GM23338 (cell line): Measurements from ENCODE around the gene ZMYND11. TPM values are rescaled to one million over a fixed set of nuclear protein-coding genes. Genes with fewer than 3 reads are reported as not detected.

ENCODE experiments used
- ATAC-seq: fragments of 200-7000 bp; cut with Tn5 transposase; 3 replicates; pipeline ENCODE4 v1.9.1; 2020
- DNase-seq: peaks from one replicate; pipeline ENCODE4 v3.0.0-alpha.2; 2015; ENCODE audit warnings: low spot score
- H2AFZ ChIP-seq: fragments of 200-600 bp; sonication (generic); 2 replicates; pipeline ENCODE4 v1.8.0; 2016; ENCODE audit warnings: antibody characterized with exemption, mild to moderate bottlenecking, moderate library complexity
- H3F3A ChIP-seq: fragments of 200-600 bp; sonication (generic); replicated peaks from 2 replicates; pipeline ENCODE4 v1.8.0; 2017; ENCODE audit warnings: antibody characterized with exemption, mixed run types, low read depth
- H3K27ac ChIP-seq: fragments of 200-600 bp; sonication (generic); 2 replicates; pipeline ENCODE4 v1.6.1; 2016; ENCODE audit warnings: low read depth
- H3K27me3 ChIP-seq: fragments of 200-600 bp; sonication (generic); 2 replicates; pipeline ENCODE4 v1.8.0; 2016; ENCODE audit warnings: mild to moderate bottlenecking, mixed run types, moderate library complexity; ENCODE audit not compliant: insufficient read depth
- H3K36me3 ChIP-seq: fragments of 200-600 bp; sonication (generic); 2 replicates; pipeline ENCODE4 v1.8.0; 2016; ENCODE audit warnings: mild to moderate bottlenecking; ENCODE audit not compliant: insufficient read depth
- H3K4me1 ChIP-seq: fragments of 200-600 bp; sonication (generic); 2 replicates; pipeline ENCODE4 v1.8.0; 2016; ENCODE audit warnings: mild to moderate bottlenecking, moderate library complexity; ENCODE audit not compliant: insufficient read depth
- H3K4me2 ChIP-seq: fragments of 200-600 bp; sonication (generic); 2 replicates; pipeline ENCODE4 v1.7.1; 2017; ENCODE audit warnings: mixed run types
- H3K4me3 ChIP-seq: fragments of 200-600 bp; sonication (generic); 2 replicates; pipeline ENCODE4 v1.6.1; 2016; ENCODE audit warnings: mixed run types
- H3K79me2 ChIP-seq: fragments of 200-600 bp; sonication (generic); replicated peaks from 2 replicates; pipeline ENCODE4 v1.8.0; 2017; ENCODE audit warnings: mild to moderate bottlenecking; ENCODE audit not compliant: insufficient read depth
- H3K9me2 ChIP-seq: fragments of 200-600 bp; sonication (generic); 2 replicates; pipeline ENCODE4 v1.8.0; 2017; ENCODE audit not compliant: insufficient read depth
- H4K20me1 ChIP-seq: fragments of 200-600 bp; sonication (generic); replicated peaks from 2 replicates; pipeline ENCODE4 v1.8.0; 2017; ENCODE audit warnings: mild to moderate bottlenecking; ENCODE audit not compliant: insufficient read depth
- H3K27ac Mint-ChIP-seq: 2 replicates; pipeline ENCODE4 v1.8.0; 2020; ENCODE audit warnings: inconsistent platforms, mild to moderate bottlenecking, moderate library complexity, mixed read lengths
- H3K27me3 Mint-ChIP-seq: 3 replicates; pipeline ENCODE4 v1.8.0; 2022; ENCODE audit warnings: low read depth, mild to moderate bottlenecking, moderate library complexity, mixed read lengths, inconsistent platforms; ENCODE audit not compliant: insufficient read depth, poor library complexity
- H3K36me3 Mint-ChIP-seq: 3 replicates; pipeline ENCODE4 v1.8.0; 2021; ENCODE audit warnings: low read depth, mild to moderate bottlenecking, inconsistent platforms, moderate library complexity, mixed read lengths
- H3K4me1 Mint-ChIP-seq: 3 replicates; pipeline ENCODE4 v1.8.0; 2020; ENCODE audit warnings: mild to moderate bottlenecking, inconsistent platforms, mixed read lengths
- H3K4me3 Mint-ChIP-seq: 3 replicates; pipeline ENCODE4 v1.8.0; 2021; ENCODE audit warnings: moderate library complexity, mild to moderate bottlenecking, inconsistent platforms, mixed read lengths
- H3K9me3 Mint-ChIP-seq: 3 replicates; pipeline ENCODE4 v1.8.0; 2020; ENCODE audit warnings: moderate library complexity, mild to moderate bottlenecking, inconsistent platforms, mixed read lengths
- CREB1 ChIP-seq: fragments of 250-450 bp; sonication (Bioruptor Pico); IDR thresholded peaks from 2 replicates; pipeline ENCODE4 v1.5.0; 2020; ENCODE audit warnings: low read depth, mild to moderate bottlenecking, moderate library complexity
- CTCF ChIP-seq, 2 experiments: fragments of 200-600 bp in 1 of 2; sonication (generic) in 1 of 2; conservative IDR thresholded peaks; 2 replicates each; pipeline versions ENCODE4 v1.5.1 to v1.6.1; 2016 to 2017; ENCODE audit warnings: antibody characterized with exemption in 2 of 2, low read depth in 2 of 2, mild to moderate bottlenecking in 2 of 2, moderate library complexity in 1 of 2
- ETS1 ChIP-seq: IDR thresholded peaks from 2 replicates; pipeline ENCODE4 v1.6.1; 2016; ENCODE audit warnings: antibody characterized with exemption
- EZH2 ChIP-seq: fragments of 200-600 bp; sonication (generic); IDR thresholded peaks from one replicate; pipeline ENCODE4 v1.8.0; 2017; ENCODE audit warnings: antibody characterized with exemption, mild to moderate bottlenecking, low read depth; ENCODE audit not compliant: unreplicated experiment
- EZH2phosphoT487 ChIP-seq: fragments of 200-600 bp; sonication (generic); IDR thresholded peaks from one replicate; pipeline ENCODE4 v1.8.1; 2018; ENCODE audit warnings: antibody characterized with exemption; ENCODE audit not compliant: unreplicated experiment
- JUNB ChIP-seq: IDR thresholded peaks from one replicate; pipeline ENCODE4 v1.6.1; 2016; ENCODE audit warnings: antibody characterized with exemption; ENCODE audit not compliant: unreplicated experiment
- NANOG ChIP-seq: IDR thresholded peaks from 2 replicates; pipeline ENCODE4 v1.6.1; 2016; ENCODE audit warnings: antibody characterized with exemption, borderline replicate concordance
- ZNF114 ChIP-seq: fragments of 250-450 bp; sonication (Bioruptor Pico); IDR thresholded peaks from 2 replicates; pipeline ENCODE4 v1.5.0; 2020; ENCODE audit warnings: mild to moderate bottlenecking, moderate library complexity
- ZNF331 ChIP-seq: fragments of 250-450 bp; sonication (Bioruptor Pico); IDR thresholded peaks from 2 replicates; pipeline ENCODE4 v1.5.0; 2020; ENCODE audit warnings: low read depth, mild to moderate bottlenecking, moderate library complexity
- polyA plus RNA-seq: library from polyadenylated mRNA; unstranded; fragments of >200 nt; fragmentation: Nextera tagmentation; extraction: Ambion mirVana; gene quantifications from 2 replicates; pipeline ENCODE4 v1.2.1, GENCODE V29; 2016
- total RNA-seq: library from RNA; depleted of rRNA; stranded (reverse); fragments of >200 nt; shearing (Covaris generic); gene quantifications from 2 replicates; pipeline ENCODE4 v1.2.3, GENCODE V29; 2014
- TF ChIP-seq, protein P1 (sequence below): IDR thresholded peaks from one replicate; pipeline ENCODE4 v1.6.1; 2018; ENCODE audit warnings: antibody characterized with exemption; ENCODE audit not compliant: unreplicated experiment

The ZMYND11 gene
- total and polyA plus RNA-seq, 2 experiments from 2014 or later = 8.9 to 16.9 TPM

GRCh38 chr10:279232-279631 is 144.0 kb downstream of the ZMYND11 start:
- ATAC-seq (no peak), DNase-seq (no peak)
- Histone ChIP-seq H3K36me3 (no peaks in the 10 kb centered on the region), H3K4me1 (no peaks in the 10 kb centered on the region), H3K4me3 (no peak overlapping the region), H4K20me1 (no peaks in the 10 kb centered on the region), H2AFZ (no peak overlapping the region), H3K4me2 (no peak overlapping the region), H3K27me3 (no peaks in the 10 kb centered on the region), H3F3A (no peaks in the 10 kb centered on the region), H3K9me2 (no peaks in the 10 kb centered on the region), H3K27ac (no peak overlapping the region), H3K79me2 (no peaks in the 10 kb centered on the region)
- Mint-ChIP-seq H3K4me1 (peaks cover 10% of the 10 kb centered on the region), H3K9me3 (no peaks in the 10 kb centered on the region), H3K27ac (no peak overlapping the region), H3K27me3 (peaks cover 5% of the 10 kb centered on the region), H3K4me3 (no peak overlapping the region), H3K36me3 (peaks cover 3% of the 10 kb centered on the region)
- TF ChIP-seq CTCF (conservative IDR thresholded peaks at IDR 0.05; ENCODE audit: low read depth in 2 of 2) (no peak), EZH2phosphoT487 (no peak), ETS1 (no peak), NANOG (no peak), CREB1 (CRISPR knock-in tag) (no peak), EZH2 (no peak), ZNF331 (CRISPR knock-in tag) (no peak), ZNF114 (CRISPR knock-in tag) (no peak), JUNB (no peak)
- TF ChIP-seq, protein P1, sequence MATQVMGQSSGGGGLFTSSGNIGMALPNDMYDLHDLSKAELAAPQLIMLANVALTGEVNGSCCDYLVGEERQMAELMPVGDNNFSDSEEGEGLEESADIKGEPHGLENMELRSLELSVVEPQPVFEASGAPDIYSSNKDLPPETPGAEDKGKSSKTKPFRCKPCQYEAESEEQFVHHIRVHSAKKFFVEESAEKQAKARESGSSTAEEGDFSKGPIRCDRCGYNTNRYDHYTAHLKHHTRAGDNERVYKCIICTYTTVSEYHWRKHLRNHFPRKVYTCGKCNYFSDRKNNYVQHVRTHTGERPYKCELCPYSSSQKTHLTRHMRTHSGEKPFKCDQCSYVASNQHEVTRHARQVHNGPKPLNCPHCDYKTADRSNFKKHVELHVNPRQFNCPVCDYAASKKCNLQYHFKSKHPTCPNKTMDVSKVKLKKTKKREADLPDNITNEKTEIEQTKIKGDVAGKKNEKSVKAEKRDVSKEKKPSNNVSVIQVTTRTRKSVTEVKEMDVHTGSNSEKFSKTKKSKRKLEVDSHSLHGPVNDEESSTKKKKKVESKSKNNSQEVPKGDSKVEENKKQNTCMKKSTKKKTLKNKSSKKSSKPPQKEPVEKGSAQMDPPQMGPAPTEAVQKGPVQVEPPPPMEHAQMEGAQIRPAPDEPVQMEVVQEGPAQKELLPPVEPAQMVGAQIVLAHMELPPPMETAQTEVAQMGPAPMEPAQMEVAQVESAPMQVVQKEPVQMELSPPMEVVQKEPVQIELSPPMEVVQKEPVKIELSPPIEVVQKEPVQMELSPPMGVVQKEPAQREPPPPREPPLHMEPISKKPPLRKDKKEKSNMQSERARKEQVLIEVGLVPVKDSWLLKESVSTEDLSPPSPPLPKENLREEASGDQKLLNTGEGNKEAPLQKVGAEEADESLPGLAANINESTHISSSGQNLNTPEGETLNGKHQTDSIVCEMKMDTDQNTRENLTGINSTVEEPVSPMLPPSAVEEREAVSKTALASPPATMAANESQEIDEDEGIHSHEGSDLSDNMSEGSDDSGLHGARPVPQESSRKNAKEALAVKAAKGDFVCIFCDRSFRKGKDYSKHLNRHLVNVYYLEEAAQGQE = no peak

DNA sequence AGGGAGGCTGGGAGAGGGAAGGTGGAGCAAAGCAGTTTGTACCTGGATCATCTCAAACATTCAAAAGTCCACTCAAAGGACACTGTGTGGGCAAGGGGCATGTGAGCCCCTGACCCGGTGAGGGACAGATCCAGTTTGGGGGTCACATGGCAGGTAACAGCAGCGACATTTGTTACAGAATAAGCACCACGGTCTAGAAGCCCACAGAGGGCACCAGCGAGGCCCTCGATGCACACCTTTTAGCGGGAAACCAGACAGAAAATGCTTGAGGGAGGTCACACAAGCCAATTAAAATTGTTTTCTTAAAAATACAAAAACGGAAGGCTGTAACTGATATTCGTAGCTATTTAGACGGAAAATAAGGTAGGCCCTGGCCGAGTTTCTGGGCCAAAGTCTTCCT is 144.4 kb downstream of the ZMYND11 start:
- Mint-ChIP-seq H3K36me3 (peaks cover 3% of the 10 kb centered on the region), H3K27me3 (peaks cover 5% of the 10 kb centered on the region), H3K4me1 (peaks cover 10% of the 10 kb centered on the region), H3K27ac (no peak overlapping the region), H3K4me3 (no peak overlapping the region), H3K9me3 (no peaks in the 10 kb centered on the region)
- Histone ChIP-seq H3K27me3 (no peaks in the 10 kb centered on the region), H3K79me2 (no peaks in the 10 kb centered on the region), H3F3A (no peaks in the 10 kb centered on the region), H3K4me3 (no peak overlapping the region), H3K4me1 (no peaks in the 10 kb centered on the region), H4K20me1 (no peaks in the 10 kb centered on the region), H3K4me2 (no peak overlapping the region), H3K27ac (no peak overlapping the region), H3K36me3 (no peaks in the 10 kb centered on the region), H2AFZ (no peak overlapping the region), H3K9me2 (no peaks in the 10 kb centered on the region)
- DNase-seq = peak; percentile 60
- ATAC-seq = peak; percentile 70
- TF ChIP-seq ZNF114 (CRISPR knock-in tag) (no peak), JUNB (no peak), ETS1 (no peak), CTCF (conservative IDR thresholded peaks at IDR 0.05; ENCODE audit: low read depth in 2 of 2) (peak; percentile 48 to 53), EZH2phosphoT487 (no peak)
